SK-N-SH (cell line): ENCODE measurements around the gene NPTX2.

Experiments used
- CTCF ChIP-seq: fragments of 200-600 bp; sonication (generic); IDR thresholded peaks from 2 replicates; pipeline ENCODE4 v1.6.1; 2017; ENCODE audit warnings: antibody characterized with exemption, mild to moderate bottlenecking, moderate library complexity
- EZH2phosphoT487 ChIP-seq: fragments of 200-600 bp; sonication (generic); IDR thresholded peaks from 2 replicates; pipeline ENCODE4 v1.6.1; 2017; ENCODE audit warnings: low read depth, mixed run types, mild to moderate bottlenecking, antibody characterized with exemption, moderate library complexity, borderline replicate concordance
- GATA2 ChIP-seq: sonication (generic); formaldehyde crosslinking; IDR thresholded peaks from 2 replicates; pipeline ENCODE4 v1.5.0; 2020; ENCODE audit warnings: mild to moderate bottlenecking, missing genetic modification reagents
- MXI1 ChIP-seq: IDR thresholded peaks from 2 replicates; pipeline ENCODE4 v1.6.1; 2012; ENCODE audit warnings: mild to moderate bottlenecking, low read depth, low read length, improper control_type of control experiment
- POLR2AphosphoS5 ChIP-seq: IDR thresholded peaks from 2 replicates; pipeline ENCODE4 v1.6.1; 2012; ENCODE audit warnings: low read depth, low read length
- RAD21 ChIP-seq: IDR thresholded peaks from 2 replicates; pipeline ENCODE4 v1.6.1; 2012; ENCODE audit warnings: mild to moderate bottlenecking, low read length
- TF ChIP-seq, protein P1 (sequence below): IDR thresholded peaks from 2 replicates; pipeline ENCODE4 v1.4.0; 2012; ENCODE audit warnings: low read depth, borderline replicate concordance
- TF ChIP-seq, protein P2 (sequence below): fragments of 150-350 bp; IDR thresholded peaks from 2 replicates; pipeline ENCODE4 v1.6.1; 2017; ENCODE audit warnings: antibody characterized with exemption, low read length, low read depth, borderline replicate concordance

DNA sequence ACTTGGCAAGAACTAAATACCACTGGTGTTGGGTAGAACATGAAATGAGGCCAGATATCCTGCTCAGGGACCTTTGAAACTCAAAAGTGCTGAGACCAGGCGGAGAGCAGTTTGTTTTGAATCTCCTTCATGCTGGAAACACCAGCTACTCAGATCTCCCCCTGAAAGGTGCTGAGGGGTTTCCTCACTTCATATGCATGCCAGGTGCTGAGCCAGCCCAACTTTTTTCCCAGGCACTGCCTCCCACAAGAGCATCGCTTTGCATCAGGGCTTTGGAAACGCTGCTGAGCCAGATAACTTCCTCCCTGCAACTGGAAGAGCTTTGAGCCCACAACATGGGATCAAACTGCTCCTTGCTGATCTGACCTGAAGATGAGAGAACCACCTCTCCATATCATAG, 13.7 kb downstream of the NPTX2 start:
- TF ChIP-seq CTCF (no peak), RAD21 (no peak), POLR2AphosphoS5 (no peak), MXI1 (no peak), EZH2phosphoT487 (no peak), GATA2 (CRISPR knock-in tag) (no peak)
- TF ChIP-seq, protein P1, sequence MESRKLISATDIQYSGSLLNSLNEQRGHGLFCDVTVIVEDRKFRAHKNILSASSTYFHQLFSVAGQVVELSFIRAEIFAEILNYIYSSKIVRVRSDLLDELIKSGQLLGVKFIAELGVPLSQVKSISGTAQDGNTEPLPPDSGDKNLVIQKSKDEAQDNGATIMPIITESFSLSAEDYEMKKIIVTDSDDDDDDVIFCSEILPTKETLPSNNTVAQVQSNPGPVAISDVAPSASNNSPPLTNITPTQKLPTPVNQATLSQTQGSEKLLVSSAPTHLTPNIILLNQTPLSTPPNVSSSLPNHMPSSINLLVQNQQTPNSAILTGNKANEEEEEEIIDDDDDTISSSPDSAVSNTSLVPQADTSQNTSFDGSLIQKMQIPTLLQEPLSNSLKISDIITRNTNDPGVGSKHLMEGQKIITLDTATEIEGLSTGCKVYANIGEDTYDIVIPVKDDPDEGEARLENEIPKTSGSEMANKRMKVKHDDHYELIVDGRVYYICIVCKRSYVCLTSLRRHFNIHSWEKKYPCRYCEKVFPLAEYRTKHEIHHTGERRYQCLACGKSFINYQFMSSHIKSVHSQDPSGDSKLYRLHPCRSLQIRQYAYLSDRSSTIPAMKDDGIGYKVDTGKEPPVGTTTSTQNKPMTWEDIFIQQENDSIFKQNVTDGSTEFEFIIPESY: no peak
- TF ChIP-seq, protein P2, sequence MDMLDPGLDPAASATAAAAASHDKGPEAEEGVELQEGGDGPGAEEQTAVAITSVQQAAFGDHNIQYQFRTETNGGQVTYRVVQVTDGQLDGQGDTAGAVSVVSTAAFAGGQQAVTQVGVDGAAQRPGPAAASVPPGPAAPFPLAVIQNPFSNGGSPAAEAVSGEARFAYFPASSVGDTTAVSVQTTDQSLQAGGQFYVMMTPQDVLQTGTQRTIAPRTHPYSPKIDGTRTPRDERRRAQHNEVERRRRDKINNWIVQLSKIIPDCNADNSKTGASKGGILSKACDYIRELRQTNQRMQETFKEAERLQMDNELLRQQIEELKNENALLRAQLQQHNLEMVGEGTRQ: no peak
